ENCODE measurements around the gene HLF.

HLF gene

GRCh38 chr17:55290492-55291113 is 25.8 kb downstream of the HLF start:
- no peak for DNase-seq (ENCODE audit: low read depth, low spot score)

- DNase-seq (ENCODE audit: low read depth, low spot score) = no peak
Observed at GRCh38 chr17:55291114-55291507, 26.4 kb downstream of the HLF start.

GRCh38 chr17:55292094-55292493 is 27.3 kb downstream of the HLF start:
- DNase-seq (ENCODE audit: low read depth, low spot score) = no peak

GRCh38 chr17:55294042-55294751 is 29.4 kb downstream of the HLF start:
- no peak for DNase-seq (ENCODE audit: low read depth, low spot score)

GRCh38 chr17:55295411-55296170 is 30.8 kb downstream of the HLF start:
- peak; percentile 12 for DNase-seq (ENCODE audit: low read depth, low spot score)

GRCh38 chr17:55296171-55296695 is 31.5 kb downstream of the HLF start:
- DNase-seq (ENCODE audit: low read depth, low spot score) = no peak

GRCh38 chr17:55296699-55297098 is 31.9 kb downstream of the HLF start:
- DNase-seq (ENCODE audit: low read depth, low spot score) = no peak

GRCh38 chr17:55298111-55298730 is 33.5 kb downstream of the HLF start:
- DNase-seq (ENCODE audit: low read depth, low spot score) = no peak

GRCh38 chr17:55299162-55299838 is 34.5 kb downstream of the HLF start:
- no peak for DNase-seq (ENCODE audit: low read depth, low spot score)

- no peak for DNase-seq (ENCODE audit: low read depth, low spot score)
Observed at GRCh38 chr17:55299890-55300289, 35.1 kb downstream of the HLF start.

- DNase-seq (ENCODE audit: low read depth, low spot score) = no peak
Observed at GRCh38 chr17:55300479-55301290, 35.9 kb downstream of the HLF start.

- no peak for DNase-seq (ENCODE audit: low read depth, low spot score)
Observed at GRCh38 chr17:55301521-55302406, 37.0 kb downstream of the HLF start.

GRCh38 chr17:55302407-55302787 is 37.6 kb downstream of the HLF start:
- DNase-seq (ENCODE audit: low read depth, low spot score) = no peak

GRCh38 chr17:55303008-55303493 is 38.3 kb downstream of the HLF start:
- no peak for DNase-seq (ENCODE audit: low read depth, low spot score)

GRCh38 chr17:55303701-55304145 is 39.0 kb downstream of the HLF start:
- DNase-seq (ENCODE audit: low read depth, low spot score) = no peak

- DNase-seq (ENCODE audit: low read depth, low spot score) = no peak
Observed at GRCh38 chr17:55304171-55304859, 39.6 kb downstream of the HLF start.

GRCh38 chr17:55305321-55306087 is 40.7 kb downstream of the HLF start:
- DNase-seq (ENCODE audit: low read depth, low spot score) = no peak

- DNase-seq (ENCODE audit: low read depth, low spot score) = no peak
Observed at GRCh38 chr17:55307879-55308278, 43.1 kb downstream of the HLF start.
